ENCODE results near the gene RPS16.
A peak's percentile ranks its signal among the peaks of the same experiment; 100 is the strongest.

RPS16 gene

GRCh38 chr19:39385629-39386411 lies 49.9 kb downstream of the RPS16 start (continued):
- TF ChIP-seq ZEB2 (tag by site-specific recombination; IDR thresholded peaks at IDR 0.05) (no peak), ZNF10 (tag by site-specific recombination; IDR thresholded peaks at IDR 0.05) (0 out of 2 replicates have a peak, but pooled peaks have one; percentile 47), ZNF521 (tag by site-specific recombination; IDR thresholded peaks at IDR 0.05) (no peak), PATZ1 (tag by site-specific recombination; IDR thresholded peaks at IDR 0.05) (no peak; the same call in 1 of the 2 replicates), ZNF843 (tag by site-specific recombination; IDR thresholded peaks at IDR 0.05) (no peak), REST (tag by site-specific recombination; IDR thresholded peaks at IDR 0.05) (no peak), PRDM2 (tag by site-specific recombination; IDR thresholded peaks at IDR 0.05; ENCODE audit: borderline replicate concordance) (no peak), TRIM28 (IDR thresholded peaks at IDR 0.05; ENCODE audit: borderline replicate concordance, low read length) (no peak), ZNF677 (tag by site-specific recombination; IDR thresholded peaks at IDR 0.05) (no peak), ZNF404 (tag by site-specific recombination; IDR thresholded peaks at IDR 0.05) (no peak), ZNF621 (tag by site-specific recombination; IDR thresholded peaks at IDR 0.05) (no peak), ZNF837 (tag by site-specific recombination; IDR thresholded peaks at IDR 0.05) (0 out of 2 replicates have a peak, but pooled peaks have one; percentile 14), ATF2 (tag by site-specific recombination; IDR thresholded peaks at IDR 0.05; ENCODE audit: low read depth) (peak; percentile 77), ZBTB21 (tag by site-specific recombination; IDR thresholded peaks at IDR 0.05) (peak; percentile 72; the same call in 1 of the 2 replicates), SETDB1 (IDR thresholded peaks at IDR 0.05; ENCODE audit: insufficient read length, low read length) (no peak), TCF7L2 (IDR thresholded peaks at IDR 0.05; ENCODE audit: borderline replicate concordance, low read depth, low read length) (no peak), ZNF48 (tag by site-specific recombination; IDR thresholded peaks at IDR 0.05) (no peak), KLF1 (tag by site-specific recombination; IDR thresholded peaks at IDR 0.05) (no peak), ZNF571 (tag by site-specific recombination; IDR thresholded peaks at IDR 0.05) (no peak), ZBTB26 (tag by site-specific recombination; optimal IDR thresholded peaks at IDR 0.05) (no peak), MZF1 (tag by site-specific recombination; IDR thresholded peaks at IDR 0.05; ENCODE audit: borderline replicate concordance) (no peak), ZNF174 (tag by site-specific recombination; IDR thresholded peaks at IDR 0.05) (no peak), SP7 (tag by site-specific recombination; IDR thresholded peaks at IDR 0.05) (no peak), ZFP3 (tag by site-specific recombination; IDR thresholded peaks at IDR 0.05; ENCODE audit: low read depth) (no peak), ZFP69B (tag by site-specific recombination; IDR thresholded peaks at IDR 0.05) (no peak), ZNF433 (tag by site-specific recombination; IDR thresholded peaks at IDR 0.05; ENCODE audit: low read depth) (no peak)
